Esophagus muscularis mucosa (tissue), 4 donors: ENCODE results near the gene DCC. TPM values are rescaled to one million over a fixed set of nuclear protein-coding genes. Genes with fewer than 3 reads are reported as not detected.

Source experiments
- DNase-seq: peaks from one replicate; pipeline ENCODE4 v3.0.0-alpha.2; 2017; ENCODE audit errors: extremely low spot score
- H3K27ac ChIP-seq, 4 donors: fragments of 200-600 bp; sonication (generic); replicated peaks in 1 of 4; 1 replicate in 3 of 4; 2 replicates in 1 of 4; pipeline ENCODE4 v1.5.1; 2016 to 2019; ENCODE audit warnings: mild to moderate bottlenecking in 1 of 4
- H3K27me3 ChIP-seq, 4 donors: fragments of 200-600 bp; sonication (generic); one replicate each; pipeline versions ENCODE4 v1.5.1 to v1.6.0; 2016 to 2019
- H3K36me3 ChIP-seq, 4 donors: fragments of 200-600 bp; sonication (generic); one replicate each; pipeline ENCODE4 v1.5.1; 2016 to 2019
- H3K4me1 ChIP-seq, 4 donors: fragments of 200-600 bp; sonication (generic); one replicate each; pipeline ENCODE4 v1.5.1; 2016 to 2019
- H3K4me3 ChIP-seq, 4 donors: fragments of 200-600 bp; sonication (generic); 1 replicate in 2 of 4; 2 replicates in 2 of 4; pipeline ENCODE4 v1.5.1; 2016 to 2019; ENCODE audit warnings: mild to moderate bottlenecking in 4 of 4, moderate library complexity in 1 of 4
- H3K9me3 ChIP-seq, 4 donors: fragments of 200-600 bp; sonication (generic); 1 replicate in 3 of 4; 2 replicates in 1 of 4; pipeline ENCODE4 v1.5.1; 2016 to 2019
- EP300 ChIP-seq: sonication (generic); formaldehyde crosslinking; IDR thresholded peaks from one replicate; pipeline ENCODE4 v1.6.1; 2017; ENCODE audit warnings: antibody characterized with exemption
- POLR2A ChIP-seq: fragments of 450-650 bp; IDR thresholded peaks from one replicate; pipeline ENCODE4 v1.6.1; 2017; ENCODE audit warnings: antibody characterized with exemption, moderate library complexity, mild to moderate bottlenecking, low read depth
- POLR2AphosphoS5 ChIP-seq, 2 donors: sonication (generic); formaldehyde crosslinking; IDR thresholded peaks; one replicate each; pipeline ENCODE4 v1.6.1; 2017; ENCODE audit warnings: antibody characterized with exemption in 2 of 2
- WGBS: methylation state at CpG from one replicate; pipeline ENCODE4 v1.1.5; 2018; 5-methylcytosine and 5-hydroxymethylcytosine counted together
- intact Hi-C: fragments of 100-400 bp; cut with DNase I; formaldehyde crosslinking; loops from one replicate; pipeline ENCODE4 v1.15.1; 2023
- total RNA-seq, 4 donors: library from RNA; depleted of rRNA; stranded (reverse); fragments of >200 nt; gene quantifications; one replicate each; pipeline versions ENCODE4 v1.1.0 to v1.2.1, GENCODE V29; 2016
- TF ChIP-seq, protein P1 (sequence below), 3 experiments: fragments of 200-600 bp in 2 of 3; fragments of 450-650 bp in 1 of 3; sonication (generic) in 2 of 3; IDR thresholded peaks; one replicate each; pipeline ENCODE4 v1.5.1; 2017 to 2019; ENCODE audit warnings: antibody characterized with exemption in 3 of 3, mild to moderate bottlenecking in 2 of 3, moderate library complexity in 1 of 3

DCC gene
- total RNA-seq, 4 donors from 2014 or later: 0.46 to 0.99 (median 0.83) TPM; not detected in 1

DNA sequence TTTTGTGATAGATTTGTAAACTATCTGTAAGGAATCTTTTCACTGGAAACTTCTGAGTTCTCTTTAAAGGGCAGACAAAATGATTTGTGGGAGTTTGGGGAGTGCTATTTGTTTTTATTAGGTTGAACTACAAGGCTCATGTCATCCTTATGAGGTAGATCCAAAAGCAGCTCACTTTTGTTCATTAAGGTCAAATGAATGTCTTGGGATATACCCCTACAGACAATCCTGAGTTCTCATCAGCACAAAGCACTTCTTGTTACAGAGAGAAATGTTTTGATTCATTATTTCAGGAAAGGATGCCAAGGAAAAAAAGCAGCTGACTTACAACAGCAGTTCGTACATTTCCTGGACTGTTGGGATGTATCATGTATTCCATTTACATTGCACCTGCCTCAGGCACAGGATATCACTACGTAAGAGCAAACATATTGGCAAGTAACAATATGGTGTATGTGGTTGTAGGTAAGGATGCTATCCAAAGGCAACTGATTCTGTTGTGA lies 68.9 kb downstream of the DCC start:
- no peaks in the 10 kb centered on the region for H3K9me3 ChIP-seq
- peak; percentile 42 for DNase-seq
- TF ChIP-seq, protein P1, sequence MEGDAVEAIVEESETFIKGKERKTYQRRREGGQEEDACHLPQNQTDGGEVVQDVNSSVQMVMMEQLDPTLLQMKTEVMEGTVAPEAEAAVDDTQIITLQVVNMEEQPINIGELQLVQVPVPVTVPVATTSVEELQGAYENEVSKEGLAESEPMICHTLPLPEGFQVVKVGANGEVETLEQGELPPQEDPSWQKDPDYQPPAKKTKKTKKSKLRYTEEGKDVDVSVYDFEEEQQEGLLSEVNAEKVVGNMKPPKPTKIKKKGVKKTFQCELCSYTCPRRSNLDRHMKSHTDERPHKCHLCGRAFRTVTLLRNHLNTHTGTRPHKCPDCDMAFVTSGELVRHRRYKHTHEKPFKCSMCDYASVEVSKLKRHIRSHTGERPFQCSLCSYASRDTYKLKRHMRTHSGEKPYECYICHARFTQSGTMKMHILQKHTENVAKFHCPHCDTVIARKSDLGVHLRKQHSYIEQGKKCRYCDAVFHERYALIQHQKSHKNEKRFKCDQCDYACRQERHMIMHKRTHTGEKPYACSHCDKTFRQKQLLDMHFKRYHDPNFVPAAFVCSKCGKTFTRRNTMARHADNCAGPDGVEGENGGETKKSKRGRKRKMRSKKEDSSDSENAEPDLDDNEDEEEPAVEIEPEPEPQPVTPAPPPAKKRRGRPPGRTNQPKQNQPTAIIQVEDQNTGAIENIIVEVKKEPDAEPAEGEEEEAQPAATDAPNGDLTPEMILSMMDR (IDR thresholded peaks at IDR 0.05): no peak
- no peak for TF ChIP-seq POLR2A
- no peak for TF ChIP-seq POLR2AphosphoS5 (IDR thresholded peaks at IDR 0.05)
- no peaks in the 10 kb centered on the region for H3K36me3 ChIP-seq
- H3K27ac ChIP-seq: no peak overlapping the region
- H3K27me3 ChIP-seq: no peaks in the 10 kb centered on the region
- H3K4me3 ChIP-seq: no peak overlapping the region
- H3K4me1 ChIP-seq: no peaks in the 10 kb centered on the region
- WGBS: 43% methylated on average over 2 of the region's 2 CpGs
- intact Hi-C loops: no loop called here

GRCh38 chr18:52409727-52410126 lies 69.7 kb downstream of the DCC start:
- peak; percentile 21 for DNase-seq
- no peaks in the 10 kb centered on the region for H3K36me3 ChIP-seq
- H3K9me3 ChIP-seq: no peaks in the 10 kb centered on the region
- no peaks in the 10 kb centered on the region for H3K27me3 ChIP-seq
- H3K27ac ChIP-seq: no peak overlapping the region
- intact Hi-C loops: no loop called here
- no peaks in the 10 kb centered on the region for H3K4me1 ChIP-seq
- WGBS: 50% methylated on average over 1 of the region's 1 CpG
- H3K4me3 ChIP-seq: no peak overlapping the region
- TF ChIP-seq EP300 (no peak), POLR2AphosphoS5 (IDR thresholded peaks at IDR 0.05) (no peak), POLR2A (no peak)
- TF ChIP-seq, protein P1 (IDR thresholded peaks at IDR 0.05): no peak

DNA sequence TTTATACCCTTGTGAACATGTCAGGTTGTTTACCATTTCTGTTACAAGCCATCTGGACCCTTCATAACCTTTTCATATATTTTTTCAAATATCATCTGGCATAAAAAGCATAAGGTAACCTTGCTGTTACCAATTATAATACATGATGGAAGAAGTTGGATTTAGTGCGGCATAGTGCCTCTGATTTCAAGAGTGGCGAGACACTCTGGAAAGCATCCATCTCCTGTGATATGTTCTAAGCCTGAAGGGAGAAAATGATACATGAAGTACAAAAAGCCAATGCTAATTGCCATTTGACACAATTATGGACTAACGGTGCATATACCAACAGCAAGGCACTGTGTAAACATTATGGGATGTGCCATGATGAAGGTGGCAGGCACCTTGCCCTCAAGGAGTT lies 75.1 kb downstream of the DCC start:
- Histone ChIP-seq H3K27ac (no peak overlapping the region), H3K9me3 (no peaks in the 10 kb centered on the region), H3K4me1 (no peaks in the 10 kb centered on the region), H3K36me3 (no peaks in the 10 kb centered on the region), H3K4me3 (no peak overlapping the region), H3K27me3 (no peaks in the 10 kb centered on the region)
- intact Hi-C loops: no loop called here
- peak; percentile 31 for DNase-seq
- WGBS: 68% methylated on average over 3 of the region's 3 CpGs
- TF ChIP-seq POLR2A: no peak
- TF ChIP-seq EP300: no peak
- no peak for TF ChIP-seq POLR2AphosphoS5 (IDR thresholded peaks at IDR 0.05)
- TF ChIP-seq, protein P1 (IDR thresholded peaks at IDR 0.05): no peak

- H3K9me3 ChIP-seq: no peaks in the 10 kb centered on the region
- no peaks in the 10 kb centered on the region for H3K36me3 ChIP-seq
- WGBS: 51% methylated on average over 3 of the region's 3 CpGs
- no peak for DNase-seq
- no peak overlapping the region for H3K4me3 ChIP-seq
- H3K4me1 ChIP-seq: no peaks in the 10 kb centered on the region
- intact Hi-C loops: no loop called here
- H3K27ac ChIP-seq: no peak overlapping the region
- H3K27me3 ChIP-seq: no peaks in the 10 kb centered on the region
- TF ChIP-seq POLR2A: no peak
- TF ChIP-seq POLR2AphosphoS5 (IDR thresholded peaks at IDR 0.05): no peak
- TF ChIP-seq EP300: no peak
- TF ChIP-seq, protein P1 (IDR thresholded peaks at IDR 0.05): no peak
Measured at GRCh38 chr18:52422985-52423601, 83.1 kb downstream of the DCC start.

GRCh38 chr18:52426041-52426440 lies 86.0 kb downstream of the DCC start:
- no peak for TF ChIP-seq EP300
- TF ChIP-seq, protein P1 (IDR thresholded peaks at IDR 0.05): no peak
- no peak for TF ChIP-seq POLR2A
- TF ChIP-seq POLR2AphosphoS5 (IDR thresholded peaks at IDR 0.05): no peak
- H3K36me3 ChIP-seq: no peaks in the 10 kb centered on the region
- WGBS: 54% methylated on average over 4 of the region's 4 CpGs
- no peaks in the 10 kb centered on the region for H3K9me3 ChIP-seq
- no peak for DNase-seq
- no peaks in the 10 kb centered on the region for H3K4me1 ChIP-seq
- H3K27ac ChIP-seq: no peak overlapping the region
- H3K27me3 ChIP-seq: no peaks in the 10 kb centered on the region
- H3K4me3 ChIP-seq: no peak overlapping the region
- intact Hi-C loops: no loop called here
